Left renal pelvis (tissue), 4 donors: Measurements from ENCODE around the gene C22orf23. TPM values are rescaled to one million over a fixed set of nuclear protein-coding genes. Genes with fewer than 3 reads are reported as not detected.

Experiments used
- DNase-seq, 4 donors: peaks; one replicate each; pipeline ENCODE4 v3.0.0-alpha.2; 2013; ENCODE audit warnings: low read depth in 4 of 4, low spot score in 3 of 4
- polyA plus RNA-seq, 4 donors: library from polyadenylated mRNA; unstranded; fragments of 120-200 nt; gene quantifications; one replicate each; pipeline ENCODE4 v1.2.1, GENCODE V29; 2013; ENCODE audit not compliant: insufficient read length in 4 of 4

The C22orf23 gene
- polyA plus RNA-seq, 4 donors: 4.2 to 7.0 (median 6.6) TPM

- DNase-seq: no peak
Observed at GRCh38 chr22:37906364-37907008, 46.9 kb downstream of the C22orf23 start.

DNA sequence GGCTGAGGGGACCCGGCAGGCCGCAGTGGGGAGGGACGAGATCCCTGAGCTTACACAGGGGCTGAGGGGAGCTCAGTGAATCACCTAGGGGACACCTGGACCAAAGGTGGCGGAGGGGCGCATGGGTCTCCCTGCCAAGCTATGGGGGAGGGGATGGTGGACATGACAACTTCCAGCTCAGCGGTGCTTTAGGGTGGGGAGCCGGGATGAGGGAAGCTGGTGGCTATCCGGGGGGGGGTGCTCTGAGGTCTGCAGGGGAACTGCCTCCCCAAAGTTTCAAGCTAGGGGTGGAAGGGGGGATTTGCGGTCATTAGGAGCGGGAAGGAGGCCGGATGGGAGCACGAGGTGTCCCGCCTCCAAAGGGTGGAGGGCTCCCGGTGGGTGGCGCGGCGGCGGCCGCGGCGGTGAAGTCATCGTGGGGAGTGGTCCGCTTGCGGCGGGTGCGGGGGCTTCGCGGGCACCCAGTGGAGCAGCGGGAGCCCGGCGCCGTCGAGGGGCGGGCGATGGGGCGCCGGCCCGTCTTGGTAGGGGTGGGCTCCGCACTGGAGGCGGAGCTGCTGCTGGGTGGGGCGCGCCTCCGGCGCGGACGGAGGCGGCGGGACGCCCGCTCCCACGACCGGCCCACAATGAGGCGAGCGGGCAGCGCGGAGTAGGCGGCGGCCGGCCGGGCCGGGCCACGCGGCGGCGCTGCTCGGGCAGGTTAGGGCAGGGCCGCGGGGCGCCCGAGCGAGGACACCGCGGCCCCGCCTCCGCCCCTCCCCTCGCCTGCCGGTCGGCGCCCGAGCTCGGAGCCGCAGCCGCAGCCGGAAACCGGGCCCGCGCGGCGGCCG is 47.7 kb downstream of the C22orf23 start, which contains the start of gene MICALL1:
MICALL1 (plus strand) TSS at position 764 of the 830 bp plus-strand sequence. CDS start 126 bp downstream, outside the sequence.
- no peak for DNase-seq

GRCh38 chr22:37904572-37905533 is 48.5 kb downstream of the C22orf23 start:
- DNase-seq: no peak

- DNase-seq: no peak
Observed at GRCh38 chr22:37898441-37899181, 54.8 kb downstream of the C22orf23 start.

DNA sequence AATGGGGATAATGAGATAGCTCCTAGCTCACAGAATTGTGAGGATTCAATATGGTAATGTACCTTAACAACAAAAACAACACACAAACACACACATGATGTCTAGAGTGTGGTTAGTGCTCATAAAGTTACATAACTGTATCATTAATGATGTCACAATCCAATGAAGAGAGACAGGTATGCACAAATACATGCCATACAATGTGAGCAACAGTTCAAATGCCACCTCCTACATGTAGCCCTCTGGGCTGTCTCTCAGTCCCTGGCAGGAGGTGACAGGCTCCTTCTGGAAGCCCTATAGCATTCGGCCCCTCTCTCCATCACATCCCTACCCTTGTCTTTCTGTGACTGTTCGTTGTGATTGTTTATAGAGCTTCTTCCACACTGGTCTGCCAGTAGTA is 55.6 kb downstream of the C22orf23 start:
- DNase-seq: no peak

DNA sequence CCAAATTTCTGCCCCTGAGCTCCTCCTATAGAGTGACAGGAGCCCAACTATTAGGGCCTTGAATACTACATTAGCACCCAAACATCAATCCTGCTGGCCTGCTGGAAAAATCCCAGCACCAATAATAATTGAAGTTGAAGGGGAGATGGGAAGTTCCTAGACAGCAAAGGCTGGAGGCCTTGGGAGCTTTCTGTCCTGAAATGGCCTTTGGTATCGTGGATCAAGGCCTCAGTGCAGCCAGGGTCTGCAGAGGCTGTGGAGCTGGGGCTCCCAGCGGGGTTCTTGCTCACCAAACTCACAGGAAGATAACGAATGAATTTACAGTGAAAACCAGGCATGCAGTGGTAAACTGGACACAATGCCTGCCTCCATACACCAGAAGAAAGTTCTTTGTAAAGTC is 56.5 kb downstream of the C22orf23 start:
- no peak for DNase-seq

- DNase-seq: no peak
Observed at GRCh38 chr22:37896181-37896592, 57.2 kb downstream of the C22orf23 start.

DNA sequence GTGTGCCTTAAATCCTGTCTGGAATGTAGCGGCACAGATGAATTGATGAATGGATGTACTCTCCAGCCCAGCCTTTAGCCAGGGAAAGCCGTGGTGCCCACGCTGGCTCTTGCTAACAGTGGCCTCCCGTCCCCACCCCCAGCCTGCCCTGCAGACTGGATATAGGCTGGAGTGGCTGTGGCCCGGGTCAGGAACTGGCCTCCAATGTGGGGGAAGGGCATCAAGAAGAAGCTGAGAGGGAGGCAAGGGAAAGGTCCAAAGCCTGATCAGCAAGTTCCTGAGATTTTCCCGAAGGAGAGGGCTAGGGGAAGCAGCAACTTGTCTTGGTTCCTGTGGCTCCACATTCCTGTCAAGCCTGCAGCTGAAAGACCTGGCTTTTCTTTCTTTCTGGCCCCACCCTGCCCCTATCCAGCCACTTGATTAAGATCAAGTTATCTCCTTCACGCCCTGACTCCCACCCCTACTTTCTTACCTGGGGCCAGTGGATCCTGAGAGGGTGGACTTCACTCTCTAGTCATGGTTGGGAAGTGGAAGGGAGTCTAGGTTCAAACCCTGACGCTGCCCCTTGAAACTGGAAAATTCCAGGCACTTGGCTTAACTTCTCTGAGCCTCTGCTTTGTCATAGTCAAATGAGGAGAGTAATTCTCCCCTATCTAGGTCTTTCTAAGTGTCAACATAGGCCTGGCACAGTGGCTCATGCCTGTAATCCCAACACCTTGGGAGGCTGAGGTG is 58.3 kb downstream of the C22orf23 start:
- no peak for DNase-seq

DNA sequence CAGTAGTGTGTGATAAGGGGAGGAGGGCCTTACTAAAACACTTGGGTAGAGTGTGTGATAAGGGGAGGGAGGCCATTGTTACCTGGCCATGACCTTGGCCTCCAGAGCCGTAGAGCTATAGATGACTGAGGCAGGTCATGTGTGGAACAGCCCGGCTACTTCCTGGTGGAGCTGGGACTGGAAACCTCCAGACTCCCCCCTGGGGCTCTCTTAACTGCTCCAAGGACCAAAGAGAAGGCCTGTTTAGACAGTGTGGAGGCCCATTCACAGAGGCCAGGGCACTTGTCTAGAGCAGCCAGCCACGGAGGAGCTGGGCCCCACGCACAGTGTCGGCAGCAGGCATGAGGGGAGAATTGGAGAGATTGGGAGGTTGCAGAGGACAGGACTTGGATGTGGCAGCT is 59.8 kb downstream of the C22orf23 start:
- DNase-seq: no peak

Other genes starting within 250 kb of the C22orf23 start
- gene GCAT, start 145.7 kb downstream of the C22orf23 start, polyA plus RNA-seq: 10 to 100 TPM in 3 of 4 donors, 1 to 10 TPM in 1; 5.7 to 18.6 (median 12.5) TPM
- not detected for gene GALR3, start 130.2 kb downstream of the C22orf23 start, polyA plus RNA-seq
- gene ANKRD54, start 109.3 kb downstream of the C22orf23 start, polyA plus RNA-seq: 10 to 100 TPM; 12.4 to 30.9 (median 25.6) TPM
- 1,000 to 10,000 TPM in 2 of 4 donors, 100 to 1,000 TPM in 2; 927 to 1,098 (median 1,031) TPM for gene EIF3L, start 104.2 kb downstream of the C22orf23 start, polyA plus RNA-seq
- gene MICALL1, start 47.3 kb downstream of the C22orf23 start, polyA plus RNA-seq: 10 to 100 TPM; 17.4 to 28.2 (median 25.2) TPM
- gene POLR2F, start 98 bp upstream of the C22orf23 start, polyA plus RNA-seq: 10 to 100 TPM; 47.9 to 74.8 (median 61.7) TPM
- 1 to 10 TPM; 1.0 to 2.6 (median 1.9) TPM for gene SOX10, start 31.0 kb upstream of the C22orf23 start, polyA plus RNA-seq
- 10 to 100 TPM; 23.0 to 44.9 (median 31.7) TPM for gene PICK1, start 103.8 kb upstream of the C22orf23 start, polyA plus RNA-seq
- 1 to 10 TPM; 1.2 to 2.4 (median 2.3) TPM for gene SLC16A8, start 130.6 kb upstream of the C22orf23 start, polyA plus RNA-seq
- 1 to 10 TPM; 1.3 to 8.4 (median 4.3) TPM for gene BAIAP2L2, start 157.1 kb upstream of the C22orf23 start, polyA plus RNA-seq
- 10 to 100 TPM; 29.6 to 66.9 (median 35.2) TPM for gene PLA2G6, start 228.2 kb upstream of the C22orf23 start, polyA plus RNA-seq
- 1 to 10 TPM; 2.5 to 8.1 (median 3.8) TPM for gene MAFF, start 248.4 kb upstream of the C22orf23 start, polyA plus RNA-seq